IMR-90 (cell line): ENCODE results near the gene CHST14. TPM values are rescaled to one million over a fixed set of nuclear protein-coding genes. Genes with fewer than 3 reads are reported as not detected.

Experiments
- ATAC-seq: fragments of 200-7000 bp; cut with Tn5 transposase; 2 replicates; pipeline ENCODE4 v1.9.1; 2020; ENCODE audit warnings: low read depth, mild to moderate bottlenecking, moderate library complexity
- BruUV-seq: library from RNA; stranded (reverse); fragments of 400-500 nt; replicated peaks from 2 replicates; lab custom pipeline; 2021; lab: Mats Ljungman, UMichigan
- CTCF ChIA-PET: fragments of 300-600 bp; formaldehyde crosslinking; extraction: SDS; loops from one replicate; lab custom pipeline; 2021; ENCODE audit warnings: antibody characterized with exemption; lab: Yijun Ruan, JAX
- POLR2A ChIA-PET: fragments of 300-600 bp; sonication (Branson Sonifier 250); formaldehyde crosslinking; loops from one replicate; lab custom pipeline; 2022; ENCODE audit warnings: antibody characterized with exemption; ENCODE audit not compliant: unreplicated experiment; lab: Charles Lee
- DNase-seq: peaks from one replicate; pipeline ENCODE4 v3.0.0; 2013
- H2AFZ ChIP-seq: replicated peaks from 2 replicates; pipeline ENCODE3; 2013; ENCODE audit warnings: low read length, mild to moderate bottlenecking; ENCODE audit not compliant: poor library complexity
- H2AK5ac ChIP-seq: 2 replicates; pipeline ENCODE4 v1.6.1; 2013; ENCODE audit warnings: low read depth, low read length, inconsistent platforms
- H2AK9ac ChIP-seq: replicated peaks from 2 replicates; pipeline ENCODE3; 2013; ENCODE audit warnings: mild to moderate bottlenecking, low read depth, low read length, moderate library complexity; ENCODE audit not compliant: poor library complexity
- H2BK120ac ChIP-seq: 2 replicates; pipeline ENCODE4 v1.6.1; 2013; ENCODE audit warnings: low read depth, low read length, inconsistent platforms
- H2BK15ac ChIP-seq: 3 replicates; pipeline ENCODE4 v1.6.1; 2013; ENCODE audit warnings: low read depth, low read length, inconsistent platforms
- H2BK20ac ChIP-seq: 2 replicates; pipeline ENCODE4 v1.6.1; 2013; ENCODE audit warnings: low read depth, mild to moderate bottlenecking, inconsistent platforms, low read length, moderate library complexity
- H2BK5ac ChIP-seq: 2 replicates; pipeline ENCODE4 v1.6.1; 2013; ENCODE audit warnings: mild to moderate bottlenecking, low read depth, low read length, inconsistent platforms; ENCODE audit not compliant: poor library complexity, severe bottlenecking
- H3K14ac ChIP-seq: replicated peaks from 2 replicates; pipeline ENCODE4 v1.6.1; 2013; ENCODE audit warnings: low read depth, low read length, inconsistent platforms
- H3K18ac ChIP-seq: 2 replicates; pipeline ENCODE4 v1.6.1; 2013; ENCODE audit warnings: low read depth, low read length, control low read depth
- H3K23ac ChIP-seq: 2 replicates; pipeline ENCODE4 v1.6.1; 2013; ENCODE audit warnings: low read depth, low read length, inconsistent platforms
- H3K27ac ChIP-seq: 2 replicates; pipeline ENCODE4 v1.5.1; 2013; ENCODE audit warnings: mild to moderate bottlenecking, control low read depth, low read length; ENCODE audit not compliant: insufficient read depth
- H3K27me3 ChIP-seq: 2 replicates; pipeline ENCODE4 v1.6.1; 2013; ENCODE audit warnings: low read length; ENCODE audit not compliant: control insufficient read depth, insufficient read depth
- H3K36me3 ChIP-seq: 2 replicates; pipeline ENCODE4 v1.6.1; 2013; ENCODE audit warnings: low read length, mixed read lengths; ENCODE audit not compliant: control insufficient read depth, insufficient read depth
- H3K4ac ChIP-seq: 2 replicates; pipeline ENCODE4 v1.6.1; 2013; ENCODE audit warnings: low read depth, low read length, inconsistent platforms
- H3K4me1 ChIP-seq: 2 replicates; pipeline ENCODE4 v1.6.1; 2013; ENCODE audit warnings: low read length, mixed read lengths; ENCODE audit not compliant: control insufficient read depth, insufficient read depth
- H3K4me2 ChIP-seq: 2 replicates; pipeline ENCODE4 v1.6.1; 2013; ENCODE audit warnings: low read depth, mild to moderate bottlenecking, control low read depth, low read length, moderate library complexity
- H3K4me3 ChIP-seq: 2 replicates; pipeline ENCODE4 v1.5.1; 2013; ENCODE audit warnings: low read depth, mild to moderate bottlenecking, control low read depth, low read length, moderate library complexity; ENCODE audit not compliant: insufficient read depth
- H3K56ac ChIP-seq: 2 replicates; pipeline ENCODE4 v1.6.1; 2013; ENCODE audit warnings: low read length, inconsistent platforms; ENCODE audit not compliant: insufficient read depth; ENCODE audit errors: extremely low read depth
- H3K79me1 ChIP-seq, 2 experiments: 2 replicates each; pipeline ENCODE4 v1.6.1; 2013; ENCODE audit warnings: low read length in 2 of 2, inconsistent platforms in 1 of 2, low read depth in 1 of 2
- H3K9ac ChIP-seq: 2 replicates; pipeline ENCODE4 v1.6.1; 2013; ENCODE audit warnings: low read depth, low read length, control low read depth
- H3K9me1 ChIP-seq: 2 replicates; pipeline ENCODE4 v1.6.1; 2013; ENCODE audit warnings: low read length, inconsistent platforms; ENCODE audit not compliant: insufficient read depth
- H3K9me3 ChIP-seq: 2 replicates; pipeline ENCODE4 v1.6.1; 2013; ENCODE audit warnings: low read length; ENCODE audit not compliant: control insufficient read depth, insufficient read depth
- H4K20me1 ChIP-seq: 2 replicates; pipeline ENCODE4 v1.6.1; 2013; ENCODE audit warnings: low read length, inconsistent platforms; ENCODE audit not compliant: insufficient read depth
- H4K5ac ChIP-seq: 2 replicates; pipeline ENCODE4 v1.6.1; 2013; ENCODE audit warnings: mild to moderate bottlenecking, low read depth, low read length, control low read depth
- H4K8ac ChIP-seq, 2 experiments: 2 replicates each; pipeline ENCODE4 v1.6.1; 2013; ENCODE audit warnings: low read depth in 2 of 2, low read length in 2 of 2, control low read depth in 1 of 2, inconsistent platforms in 1 of 2
- H4K91ac ChIP-seq: 2 replicates; pipeline ENCODE4 v1.6.1; 2013; ENCODE audit warnings: low read depth, low read length, inconsistent platforms; ENCODE audit not compliant: insufficient read depth
- CEBPB ChIP-seq: IDR thresholded peaks from 2 replicates; pipeline ENCODE4 v1.6.1; 2012; ENCODE audit warnings: low read depth, low read length, improper control_type of control experiment
- CHD1 ChIP-seq: IDR thresholded peaks from 2 replicates; pipeline ENCODE4 v1.6.1; 2012; ENCODE audit warnings: low read depth, low read length, improper control_type of control experiment
- MAZ ChIP-seq: IDR thresholded peaks from 2 replicates; pipeline ENCODE4 v1.6.1; 2012; ENCODE audit warnings: low read depth, mild to moderate bottlenecking, low read length, improper control_type of control experiment, moderate library complexity, borderline replicate concordance
- NFE2L2 ChIP-seq: fragments of 150-350 bp; IDR thresholded peaks from 2 replicates; pipeline ENCODE4 v1.6.1; 2016; ENCODE audit warnings: low read depth, mild to moderate bottlenecking, low read length
- RAD21 ChIP-seq: IDR thresholded peaks from 2 replicates; pipeline ENCODE4 v1.6.1; 2012; ENCODE audit warnings: low read length, improper control_type of control experiment
- SMC3 ChIP-seq: fragments of 150-350 bp; IDR thresholded peaks from 2 replicates; pipeline ENCODE4 v1.6.1; 2016; ENCODE audit warnings: low read depth, mild to moderate bottlenecking, antibody characterized with exemption, low read length, moderate library complexity
- WGBS, 2 experiments: methylation state at CpG; one replicate each; pipeline versions ENCODE4 v1.1.5 to v1.1.7; 2013; ENCODE audit warnings: missing lambda C conversion rate in 2 of 2; ENCODE audit not compliant: insufficient read length in 1 of 2; ENCODE audit errors: extremely low coverage in 2 of 2; 5-methylcytosine and 5-hydroxymethylcytosine counted together
- dilution Hi-C: fragments of 300-500 bp; cut with HindIII; formaldehyde crosslinking; loops from one replicate; pipeline ENCODE4 v1.14.3; 2018; ENCODE audit warnings: low sequenced_read_pairs; ENCODE audit not compliant: unreplicated experiment
- in situ Hi-C: fragments of 300-500 bp; cut with MboI; formaldehyde crosslinking; loops from 3 replicates; pipeline ENCODE4 v1.14.3; 2019; ENCODE audit warnings: low sequenced_read_pairs, inconsistent platforms, mixed read lengths
- intact Hi-C: fragments of 100-400 bp; cut with micrococcal nuclease; formaldehyde crosslinking; loops from 2 replicates; pipeline ENCODE4 v1.10.0; 2022
- polyA plus RNA-seq, 3 experiments: library from polyadenylated mRNA; depleted of rRNA; stranded (reverse); fragments of >200 nt; gene quantifications; 2 replicates each; pipeline ENCODE4 v1.2.3, GENCODE V29; 2012; ENCODE audit warnings: low replicate concordance in 1 of 3
- total RNA-seq: library from RNA; depleted of rRNA; stranded (reverse); fragments of >200 nt; gene quantifications from 2 replicates; pipeline ENCODE4 v1.2.3, GENCODE V29; 2012
- TF ChIP-seq, protein P1 (sequence below): fragments of 150-350 bp; IDR thresholded peaks from 2 replicates; pipeline ENCODE4 v1.6.1; 2016; ENCODE audit warnings: low read depth, mild to moderate bottlenecking, low read length, moderate library complexity, borderline replicate concordance
- TF ChIP-seq, protein P2 (sequence below): conservative IDR thresholded peaks from 2 replicates; pipeline ENCODE4 v1.5.1; 2012; ENCODE audit warnings: mild to moderate bottlenecking, low read depth, low read length, improper control_type of control experiment
- TF ChIP-seq, protein P3 (sequence below): fragments of 150-350 bp; IDR thresholded peaks from 2 replicates; pipeline ENCODE4 v1.6.1; 2017; ENCODE audit warnings: mild to moderate bottlenecking, antibody characterized with exemption, low read length, low read depth

CHST14 gene
- total and polyA plus RNA-seq, 2 of the 4 experiments (the other 2 are of a cell fraction), result 3.8 to 19.5 TPM

DNA sequence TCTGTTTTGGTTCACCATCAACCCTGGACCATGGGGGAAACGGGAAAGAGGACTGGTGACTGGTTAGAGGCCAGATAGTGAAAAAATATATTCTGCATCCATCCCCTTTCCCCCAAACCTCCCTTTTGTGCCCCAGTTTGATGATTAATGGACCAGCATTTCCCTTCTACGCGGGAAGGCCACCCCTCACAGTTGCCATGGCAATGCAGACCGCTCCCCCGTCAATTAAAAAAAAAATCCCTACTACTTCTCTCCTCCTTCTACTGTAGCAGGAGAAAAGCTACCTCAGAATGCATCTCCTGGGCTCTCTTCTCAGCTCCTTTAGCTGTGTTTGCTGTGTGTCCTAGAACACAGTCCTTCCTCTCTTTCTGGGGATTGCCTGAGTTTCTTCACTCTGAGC, 26.0 kb upstream of the CHST14 start:
- no peak overlapping the region for H3K4ac ChIP-seq
- no TSS peak for BruUV-seq
- peak overlapping the region; percentile 37; the same call in 1 of the 2 replicates for H3K23ac ChIP-seq
- peaks cover 16% of the 10 kb centered on the region for H3K4me1 ChIP-seq
- peaks cover 60% of the 10 kb centered on the region for H4K20me1 ChIP-seq
- H3K56ac ChIP-seq, result no peak overlapping the region
- ChIA-PET CTCF (interaction anchor here (1.0 kb wide), 1 partner anchor 10 kb away, joined by 3 read pairs; no protein-coding TSS in a partner anchor), POLR2A (interaction anchor here (0.5 to 0.6 kb wide), 3 partner anchors 10 to 114 kb away, joined by 3 to 7 read pairs (median 5); no protein-coding TSS in a partner anchor)
- dilution Hi-C loops, result no loop called here
- TF ChIP-seq, protein P1, sequence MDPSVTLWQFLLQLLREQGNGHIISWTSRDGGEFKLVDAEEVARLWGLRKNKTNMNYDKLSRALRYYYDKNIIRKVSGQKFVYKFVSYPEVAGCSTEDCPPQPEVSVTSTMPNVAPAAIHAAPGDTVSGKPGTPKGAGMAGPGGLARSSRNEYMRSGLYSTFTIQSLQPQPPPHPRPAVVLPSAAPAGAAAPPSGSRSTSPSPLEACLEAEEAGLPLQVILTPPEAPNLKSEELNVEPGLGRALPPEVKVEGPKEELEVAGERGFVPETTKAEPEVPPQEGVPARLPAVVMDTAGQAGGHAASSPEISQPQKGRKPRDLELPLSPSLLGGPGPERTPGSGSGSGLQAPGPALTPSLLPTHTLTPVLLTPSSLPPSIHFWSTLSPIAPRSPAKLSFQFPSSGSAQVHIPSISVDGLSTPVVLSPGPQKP, result no peak
- TF ChIP-seq, protein P2, sequence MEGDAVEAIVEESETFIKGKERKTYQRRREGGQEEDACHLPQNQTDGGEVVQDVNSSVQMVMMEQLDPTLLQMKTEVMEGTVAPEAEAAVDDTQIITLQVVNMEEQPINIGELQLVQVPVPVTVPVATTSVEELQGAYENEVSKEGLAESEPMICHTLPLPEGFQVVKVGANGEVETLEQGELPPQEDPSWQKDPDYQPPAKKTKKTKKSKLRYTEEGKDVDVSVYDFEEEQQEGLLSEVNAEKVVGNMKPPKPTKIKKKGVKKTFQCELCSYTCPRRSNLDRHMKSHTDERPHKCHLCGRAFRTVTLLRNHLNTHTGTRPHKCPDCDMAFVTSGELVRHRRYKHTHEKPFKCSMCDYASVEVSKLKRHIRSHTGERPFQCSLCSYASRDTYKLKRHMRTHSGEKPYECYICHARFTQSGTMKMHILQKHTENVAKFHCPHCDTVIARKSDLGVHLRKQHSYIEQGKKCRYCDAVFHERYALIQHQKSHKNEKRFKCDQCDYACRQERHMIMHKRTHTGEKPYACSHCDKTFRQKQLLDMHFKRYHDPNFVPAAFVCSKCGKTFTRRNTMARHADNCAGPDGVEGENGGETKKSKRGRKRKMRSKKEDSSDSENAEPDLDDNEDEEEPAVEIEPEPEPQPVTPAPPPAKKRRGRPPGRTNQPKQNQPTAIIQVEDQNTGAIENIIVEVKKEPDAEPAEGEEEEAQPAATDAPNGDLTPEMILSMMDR, result no peak
- no peak for TF ChIP-seq SMC3
- no peak for TF ChIP-seq RAD21
- TF ChIP-seq, protein P3, sequence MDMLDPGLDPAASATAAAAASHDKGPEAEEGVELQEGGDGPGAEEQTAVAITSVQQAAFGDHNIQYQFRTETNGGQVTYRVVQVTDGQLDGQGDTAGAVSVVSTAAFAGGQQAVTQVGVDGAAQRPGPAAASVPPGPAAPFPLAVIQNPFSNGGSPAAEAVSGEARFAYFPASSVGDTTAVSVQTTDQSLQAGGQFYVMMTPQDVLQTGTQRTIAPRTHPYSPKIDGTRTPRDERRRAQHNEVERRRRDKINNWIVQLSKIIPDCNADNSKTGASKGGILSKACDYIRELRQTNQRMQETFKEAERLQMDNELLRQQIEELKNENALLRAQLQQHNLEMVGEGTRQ, result no peak
- TF ChIP-seq CEBPB, result no peak
- TF ChIP-seq CHD1, result no peak
- TF ChIP-seq MAZ, result no peak
- TF ChIP-seq NFE2L2, result no peak
- H2AFZ ChIP-seq, result no peak overlapping the region
- 32% methylated on average over 3 of the region's 5 CpGs; no CpG with 5 or more reads in 1 of the 2 experiments for WGBS, 2 experiments
- H3K4me2 ChIP-seq, result no peak overlapping the region; the same call in 1 of the 2 replicates
- H3K79me1 ChIP-seq, result peaks cover 19 to 68% of the 10 kb centered on the region in 2 experiments
- H2AK5ac ChIP-seq, result peak overlapping the region; percentile 34; the same call in 1 of the 2 replicates
- no peak overlapping the region for H2BK120ac ChIP-seq
- H2BK15ac ChIP-seq, result no peak overlapping the region; the same call in 2 of the 3 replicates
- no peak overlapping the region for H4K8ac ChIP-seq
- H3K27me3 ChIP-seq, result peaks cover 5% of the 10 kb centered on the region
- no peak overlapping the region for H3K27ac ChIP-seq
- no peak overlapping the region for H2BK20ac ChIP-seq
- no peak for ATAC-seq
- H3K14ac ChIP-seq, result no peak overlapping the region
- in situ Hi-C loops, result no loop called here
- H2AK9ac ChIP-seq, result no peak overlapping the region
- no peak overlapping the region for H3K4me3 ChIP-seq
- H3K18ac ChIP-seq, result no peak overlapping the region
- no peak overlapping the region for H4K5ac ChIP-seq
- H3K36me3 ChIP-seq, result no peaks in the 10 kb centered on the region
- DNase-seq, result no peak
- H2BK5ac ChIP-seq, result no peak overlapping the region
- no peaks in the 10 kb centered on the region for H3K9me3 ChIP-seq
- H3K9ac ChIP-seq, result no peak overlapping the region; the same call in 1 of the 2 replicates
- no peak overlapping the region for H4K91ac ChIP-seq
- H3K9me1 ChIP-seq, result peaks cover 14% of the 10 kb centered on the region
- intact Hi-C loops, result loop anchor here (5.0 kb wide), 1 partner anchor 68 kb away; no protein-coding TSS in a partner anchor
